Measurements from ENCODE around the gene KIF1C. TPM values are rescaled to one million over a fixed set of nuclear protein-coding genes. Genes with fewer than 3 reads are reported as not detected.
A peak's percentile ranks its signal among the peaks of the same experiment; 100 is the strongest.

KIF1C gene
- total RNA-seq, 1 experiment from 2014 or later: 121 TPM

- H3K27me3 ChIP-seq (ENCODE audit: insufficient read depth, low read length): no peaks in the 10 kb centered on the region
- DNase-seq (ENCODE audit: low read depth, low spot score): no peak
- no peaks in the 10 kb centered on the region for H3K9me3 ChIP-seq (ENCODE audit: control insufficient read depth in 1 of 2, insufficient read depth in 1 of 2, low read depth in 1 of 2, low read length in 2 of 2)
- no peak overlapping the region for H2AFZ ChIP-seq (ENCODE audit: low read depth, low read length, poor library complexity, severe bottlenecking)
- peaks cover 13% of the 10 kb centered on the region; the same call in 1 of the 2 replicates for H3K79me2 ChIP-seq (ENCODE audit: insufficient read depth, low read length)
- peak overlapping the region; percentile 90 for H3K27ac ChIP-seq (ENCODE audit: low read depth, low read length)
- H3K9ac ChIP-seq (ENCODE audit: low read length): peak overlapping the region; percentile 80; the same call in 1 of the 2 replicates
- ChIA-PET POLR2A (interaction anchor here (1.5 to 5.0 kb wide), 4 partner anchors 17 to 29 kb away, joined by 7 to 45 read pairs (median 14); partner anchors contain the start of genes CAMTA2, ENO3, PFN1 and RNF167), RAD21 (ENCODE audit: low non-redundant PET in 1 of 2, low total read pairs in 2 of 2, uncharacterized antibody in 2 of 2, unreplicated experiment in 2 of 2) (no interaction called here), CTCF (interaction anchor here (1.0 kb wide), 1 partner anchor 29 kb away, joined by 3 read pairs; the partner anchor contains the start of genes RNF167 and SLC25A11)
- 0 out of 4 replicates have a peak overlapping the region, but pooled peaks of 1 of the 2 experiments have one; percentile 13 for H3K4me3 ChIP-seq (replicated peaks in 1 of 2; ENCODE audit: low read depth in 1 of 2, low read length in 2 of 2)
- TF ChIP-seq EZH2phosphoT487 (IDR thresholded peaks at IDR 0.05; ENCODE audit: borderline replicate concordance) (no peak), TCF7L2 (IDR thresholded peaks at IDR 0.05; ENCODE audit: borderline replicate concordance, extremely low read depth, insufficient read depth, insufficient read length) (no peak), CEBPB (IDR thresholded peaks at IDR 0.05; ENCODE audit: low read depth) (no peak), ELF1 (IDR thresholded peaks at IDR 0.05; ENCODE audit: borderline replicate concordance, low read depth) (no peak), SRF (IDR thresholded peaks at IDR 0.05; ENCODE audit: low read depth) (no peak), SIN3A (IDR thresholded peaks at IDR 0.05; ENCODE audit: low read depth) (no peak), POLR2A (IDR thresholded peaks at IDR 0.05; ENCODE audit: borderline replicate concordance, extremely low read depth, insufficient read depth, insufficient read length) (no peak), CBX3 (IDR thresholded peaks at IDR 0.05; ENCODE audit: low read depth) (no peak), JUND (IDR thresholded peaks at IDR 0.05) (no peak), EGR1 (IDR thresholded peaks at IDR 0.05; ENCODE audit: low read depth) (no peak), YY1 (IDR thresholded peaks at IDR 0.05; ENCODE audit: extremely low read depth, insufficient replicate concordance, low read depth, low read length) (no peak)
- TF ChIP-seq, protein P1, sequence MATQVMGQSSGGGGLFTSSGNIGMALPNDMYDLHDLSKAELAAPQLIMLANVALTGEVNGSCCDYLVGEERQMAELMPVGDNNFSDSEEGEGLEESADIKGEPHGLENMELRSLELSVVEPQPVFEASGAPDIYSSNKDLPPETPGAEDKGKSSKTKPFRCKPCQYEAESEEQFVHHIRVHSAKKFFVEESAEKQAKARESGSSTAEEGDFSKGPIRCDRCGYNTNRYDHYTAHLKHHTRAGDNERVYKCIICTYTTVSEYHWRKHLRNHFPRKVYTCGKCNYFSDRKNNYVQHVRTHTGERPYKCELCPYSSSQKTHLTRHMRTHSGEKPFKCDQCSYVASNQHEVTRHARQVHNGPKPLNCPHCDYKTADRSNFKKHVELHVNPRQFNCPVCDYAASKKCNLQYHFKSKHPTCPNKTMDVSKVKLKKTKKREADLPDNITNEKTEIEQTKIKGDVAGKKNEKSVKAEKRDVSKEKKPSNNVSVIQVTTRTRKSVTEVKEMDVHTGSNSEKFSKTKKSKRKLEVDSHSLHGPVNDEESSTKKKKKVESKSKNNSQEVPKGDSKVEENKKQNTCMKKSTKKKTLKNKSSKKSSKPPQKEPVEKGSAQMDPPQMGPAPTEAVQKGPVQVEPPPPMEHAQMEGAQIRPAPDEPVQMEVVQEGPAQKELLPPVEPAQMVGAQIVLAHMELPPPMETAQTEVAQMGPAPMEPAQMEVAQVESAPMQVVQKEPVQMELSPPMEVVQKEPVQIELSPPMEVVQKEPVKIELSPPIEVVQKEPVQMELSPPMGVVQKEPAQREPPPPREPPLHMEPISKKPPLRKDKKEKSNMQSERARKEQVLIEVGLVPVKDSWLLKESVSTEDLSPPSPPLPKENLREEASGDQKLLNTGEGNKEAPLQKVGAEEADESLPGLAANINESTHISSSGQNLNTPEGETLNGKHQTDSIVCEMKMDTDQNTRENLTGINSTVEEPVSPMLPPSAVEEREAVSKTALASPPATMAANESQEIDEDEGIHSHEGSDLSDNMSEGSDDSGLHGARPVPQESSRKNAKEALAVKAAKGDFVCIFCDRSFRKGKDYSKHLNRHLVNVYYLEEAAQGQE (IDR thresholded peaks at IDR 0.05; ENCODE audit: low read depth): no peak
- H3K4me1 ChIP-seq (ENCODE audit: control insufficient read depth in 1 of 2, insufficient read depth in 2 of 2, low read length in 2 of 2): peaks cover 19 to 33% of the 10 kb centered on the region in 2 experiments
- peaks cover 4 to 19% of the 10 kb centered on the region in 2 experiments; a peak in 3 of 4 replicates for H3K36me3 ChIP-seq (ENCODE audit: control insufficient read depth in 1 of 2, insufficient read depth in 2 of 2, low read length in 2 of 2)
- BruUV-seq (replicated peaks): TSS peak; percentile 50
- H3K4me2 ChIP-seq (ENCODE audit: low read length): peak overlapping the region; percentile 84
- no peak for ATAC-seq
- intact Hi-C loops (cut with micrococcal nuclease): no loop called here
- H3K9me2 ChIP-seq (ENCODE audit: insufficient read depth): no peaks in the 10 kb centered on the region
- no peaks in the 10 kb centered on the region for H4K20me1 ChIP-seq (ENCODE audit: insufficient read depth)
Measured at GRCh38 chr17:4969551-4970173, 28.1 kb upstream of the KIF1C start.
